Fibroblast of peridontal ligament (primary cell): ENCODE measurements around the gene AGK.

ENCODE experiments used
- DNase-seq: peaks from one replicate; pipeline ENCODE4 v3.0.0-alpha.2; 2010; ENCODE audit errors: extremely low read depth

Gene AGK

GRCh38 chr7:141702892-141703291 lies 151.7 kb downstream of the AGK start:
- no peak for DNase-seq

GRCh38 chr7:141704112-141704511 lies 152.9 kb downstream of the AGK start:
- DNase-seq: no peak

GRCh38 chr7:141704741-141705140 lies 153.5 kb downstream of the AGK start:
- no peak for DNase-seq
